Measurements from ENCODE around the gene SCGN. TPM values are rescaled to one million over a fixed set of nuclear protein-coding genes. Genes with fewer than 3 reads are reported as not detected.

The SCGN gene
- total and polyA plus RNA-seq, 2 of the 13 experiments (the other 11 are each of a cell fraction or from before 2014, with no cell fraction given) = 2.9 to 29.0 TPM

GRCh38 chr6:25698631-25699030 lies 46.6 kb downstream of the SCGN start:
- Histone ChIP-seq H3K9ac (ENCODE audit: insufficient read depth, low read depth, low read length) (no peak overlapping the region), H3K27me3 (ENCODE audit: control insufficient read depth in 1 of 2, insufficient read depth in 2 of 2, low read length in 2 of 2) (no peaks in the 10 kb centered on the region; a peak in 1 of 5 replicates), H2AFZ (ENCODE audit: low read length) (no peak overlapping the region), H3K4me1 (ENCODE audit: insufficient read depth, low read length) (peaks cover 10% of the 10 kb centered on the region), H3K79me2 (ENCODE audit: insufficient read depth, low read length) (no peaks in the 10 kb centered on the region), H4K20me1 (ENCODE audit: insufficient read depth, low read length) (no peaks in the 10 kb centered on the region), H3K36me3 (replicated peaks in 1 of 2; ENCODE audit: control insufficient read depth in 1 of 2, insufficient read depth in 2 of 2, low read length in 2 of 2) (no peaks in the 10 kb centered on the region), H3K9me3 (ENCODE audit: low read length) (no peaks in the 10 kb centered on the region), H3K27ac (ENCODE audit: extremely low read length, insufficient read depth, low read length) (no peak overlapping the region), H3K4me3 (replicated peaks in 1 of 3; ENCODE audit: insufficient read depth in 1 of 3, low read depth in 2 of 3, low read length in 3 of 3) (no peak overlapping the region), H3K4me2 (ENCODE audit: low read depth, low read length) (no peak overlapping the region)
- TF ChIP-seq U2AF2 (IDR thresholded peaks at IDR 0.05; ENCODE audit: low read depth, low read length) (no peak), PLRG1 (conservative IDR thresholded peaks at IDR 0.05) (no peak), ZBTB7B (CRISPR knock-in tag; IDR thresholded peaks at IDR 0.05) (no peak)
- CTCF ChIA-PET (ENCODE audit: low intra/inter-chr PET ratio, low total read pairs) = no interaction called here
- in situ Hi-C loops (cut with HindIII; ENCODE audit: extremely low pct_ligation_motif_present, low pct_unique_long_range_greater_than_20kb) (no loop called here), intact Hi-C loops (cut with micrococcal nuclease; ENCODE audit: unreplicated experiment) (no loop called here)
- ATAC-seq = no peak
- no peak for DNase-seq (ENCODE audit: low spot score)
- no TSS peak for BruUV-seq (replicated peaks)
- 60% methylated on average over 3 of the region's 3 CpGs for WGBS (ENCODE audit: low lambda C conversion rate)
- FAIRE-seq = no peak
- POLR2A ChIA-PET = no interaction called here

DNA sequence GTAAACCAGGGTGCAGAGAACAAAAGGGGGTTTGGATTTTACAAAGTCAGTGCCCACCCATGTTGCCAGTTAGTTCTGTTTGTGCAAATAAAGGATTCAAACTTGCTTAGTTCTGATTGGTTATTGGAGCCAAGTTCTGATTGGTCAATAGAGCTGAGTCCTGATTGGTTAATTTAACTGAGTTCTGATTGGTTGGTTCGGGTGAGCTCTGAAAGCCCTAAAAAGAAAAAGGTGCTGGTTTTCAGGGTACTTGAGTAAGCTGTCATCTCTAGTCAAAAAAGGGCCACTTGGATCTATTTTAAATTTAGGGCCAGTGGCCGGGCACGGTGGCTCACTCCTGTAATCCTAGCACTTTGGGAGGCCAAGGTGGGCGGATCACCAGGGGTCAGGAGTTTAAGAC lies 47.6 kb downstream of the SCGN start:
- intact Hi-C loops (cut with micrococcal nuclease; ENCODE audit: unreplicated experiment) = no loop called here
- FAIRE-seq = no peak
- TF ChIP-seq CREM (IDR thresholded peaks at IDR 0.05) (no peak), CREM (CRISPR knock-in tag; IDR thresholded peaks at IDR 0.05) (no peak), ZNF451 (CRISPR knock-in tag; IDR thresholded peaks at IDR 0.05) (no peak), ZNF773 (CRISPR knock-in tag; IDR thresholded peaks at IDR 0.05; ENCODE audit: borderline replicate concordance) (no peak), ZNF646 (CRISPR knock-in tag; IDR thresholded peaks at IDR 0.05) (no peak), KDM4B (CRISPR knock-in tag; IDR thresholded peaks at IDR 0.05) (no peak), ZMYM3 (CRISPR knock-in tag; IDR thresholded peaks at IDR 0.05) (no peak), HDAC6 (IDR thresholded peaks at IDR 0.05; ENCODE audit: low read depth, low read length) (no peak), ONECUT2 (CRISPR knock-in tag; IDR thresholded peaks at IDR 0.05) (no peak), NFKBIZ (CRISPR knock-in tag; IDR thresholded peaks at IDR 0.05) (no peak)
- TF ChIP-seq, protein P1, sequence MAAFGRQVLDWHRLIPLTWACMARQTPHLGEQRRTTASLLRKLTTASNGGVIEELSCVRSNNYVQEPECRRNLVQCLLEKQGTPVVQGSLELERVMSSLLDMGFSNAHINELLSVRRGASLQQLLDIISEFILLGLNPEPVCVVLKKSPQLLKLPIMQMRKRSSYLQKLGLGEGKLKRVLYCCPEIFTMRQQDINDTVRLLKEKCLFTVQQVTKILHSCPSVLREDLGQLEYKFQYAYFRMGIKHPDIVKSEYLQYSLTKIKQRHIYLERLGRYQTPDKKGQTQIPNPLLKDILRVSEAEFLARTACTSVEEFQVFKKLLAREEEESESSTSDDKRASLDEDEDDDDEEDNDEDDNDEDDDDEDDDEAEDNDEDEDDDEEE (CRISPR knock-in tag; IDR thresholded peaks at IDR 0.05) = no peak

More for the DNA sequence above, 47.6 kb downstream of the SCGN start:
- in situ Hi-C loops (cut with HindIII; ENCODE audit: extremely low pct_ligation_motif_present, low pct_unique_long_range_greater_than_20kb) = no loop called here
- no peaks in the 10 kb centered on the region for H3K9me3 ChIP-seq (ENCODE audit: low read length)
- H3K4me1 ChIP-seq (ENCODE audit: insufficient read depth, low read length) = peaks cover 11% of the 10 kb centered on the region
- 82% methylated on average over 4 of the region's 4 CpGs for WGBS (ENCODE audit: low lambda C conversion rate)
- BruUV-seq (replicated peaks) = no TSS peak
- no peak overlapping the region for H3K27ac ChIP-seq (ENCODE audit: extremely low read length, insufficient read depth, low read length)
- ATAC-seq (no peak), DNase-seq (ENCODE audit: low spot score) (no peak)
- no peaks in the 10 kb centered on the region for H3K79me2 ChIP-seq (ENCODE audit: insufficient read depth, low read length)
- H3K4me2 ChIP-seq (ENCODE audit: low read depth, low read length) = no peak overlapping the region
- H3K27me3 ChIP-seq (ENCODE audit: control insufficient read depth in 1 of 2, insufficient read depth in 2 of 2, low read length in 2 of 2) = no peaks in the 10 kb centered on the region; a peak in 1 of 5 replicates
- H3K4me3 ChIP-seq (replicated peaks in 1 of 3; ENCODE audit: insufficient read depth in 1 of 3, low read depth in 2 of 3, low read length in 3 of 3) = no peak overlapping the region
- no peaks in the 10 kb centered on the region for H3K36me3 ChIP-seq (replicated peaks in 1 of 2; ENCODE audit: control insufficient read depth in 1 of 2, insufficient read depth in 2 of 2, low read length in 2 of 2)
- POLR2A ChIA-PET = interaction anchor here (0.7 kb wide), 1 partner anchor 13 kb away, joined by 3 read pairs; no protein-coding TSS in a partner anchor
- H3K9ac ChIP-seq (ENCODE audit: insufficient read depth, low read depth, low read length) = no peak overlapping the region
- CTCF ChIA-PET (ENCODE audit: low intra/inter-chr PET ratio, low total read pairs) = no interaction called here
- H4K20me1 ChIP-seq (ENCODE audit: insufficient read depth, low read length) = no peaks in the 10 kb centered on the region
- no peak overlapping the region for H2AFZ ChIP-seq (ENCODE audit: low read length)
